NCI-H2171 (cell line): ENCODE results near the gene SNX33.
"Not testable (repeated sequence)": the region's sequence is repeated elsewhere in the genome, so short reads cannot be mapped to it uniquely, and the experiment has no call there.

Source experiments
- DNase-seq: peaks from one replicate; lab custom pipeline; 2025; lab: John Stamatoyannopoulos, UW

SNX33 gene, protein sequence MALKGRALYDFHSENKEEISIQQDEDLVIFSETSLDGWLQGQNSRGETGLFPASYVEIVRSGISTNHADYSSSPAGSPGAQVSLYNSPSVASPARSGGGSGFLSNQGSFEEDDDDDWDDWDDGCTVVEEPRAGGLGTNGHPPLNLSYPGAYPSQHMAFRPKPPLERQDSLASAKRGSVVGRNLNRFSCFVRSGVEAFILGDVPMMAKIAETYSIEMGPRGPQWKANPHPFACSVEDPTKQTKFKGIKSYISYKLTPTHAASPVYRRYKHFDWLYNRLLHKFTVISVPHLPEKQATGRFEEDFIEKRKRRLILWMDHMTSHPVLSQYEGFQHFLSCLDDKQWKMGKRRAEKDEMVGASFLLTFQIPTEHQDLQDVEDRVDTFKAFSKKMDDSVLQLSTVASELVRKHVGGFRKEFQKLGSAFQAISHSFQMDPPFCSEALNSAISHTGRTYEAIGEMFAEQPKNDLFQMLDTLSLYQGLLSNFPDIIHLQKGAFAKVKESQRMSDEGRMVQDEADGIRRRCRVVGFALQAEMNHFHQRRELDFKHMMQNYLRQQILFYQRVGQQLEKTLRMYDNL

DNA sequence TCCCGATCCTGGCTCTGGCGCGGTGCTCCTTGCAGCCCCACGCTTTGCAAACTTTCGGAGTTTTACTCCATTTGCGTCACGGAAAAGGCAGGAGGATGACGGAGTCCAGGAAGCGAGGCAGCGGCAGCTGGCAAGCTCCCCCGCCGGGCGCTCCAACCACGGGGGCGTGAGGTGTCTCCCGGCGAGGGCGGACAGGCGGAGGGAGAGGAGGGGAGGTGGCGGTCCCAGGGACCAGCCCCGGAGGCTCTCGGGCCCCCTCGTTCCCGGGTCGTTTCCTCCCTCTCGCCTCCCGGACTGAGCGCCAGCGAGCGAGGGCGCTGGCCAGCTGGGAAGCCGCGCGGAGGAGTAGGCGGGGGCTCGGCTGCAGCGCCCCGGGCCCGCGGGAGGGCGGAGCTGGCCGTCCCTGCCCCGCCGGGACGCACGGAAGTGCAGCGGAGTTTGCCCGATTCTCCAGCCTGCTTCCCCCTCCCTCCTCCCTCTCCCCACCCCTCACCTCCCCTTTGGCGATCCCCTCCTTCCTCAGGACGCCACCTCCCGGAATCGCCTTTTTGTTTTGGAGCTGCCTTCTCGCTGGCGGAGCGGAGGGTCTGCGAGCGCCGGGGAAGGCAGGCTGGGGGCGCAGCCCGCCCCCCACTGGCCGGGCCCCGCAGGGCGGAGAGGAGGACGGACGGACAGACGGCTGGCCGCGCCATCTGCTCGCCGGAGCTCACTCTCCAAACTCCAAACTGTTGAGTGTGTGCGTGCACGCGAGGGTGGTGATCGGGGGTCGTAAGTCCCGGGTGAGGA is at the start of gene SNX33:
Gene SNX33, plus strand, starts transcription at position 543 of the 786 bp plus-strand sequence. CDS start 1,191 bp downstream, outside the sequence.
- DNase-seq: peak; percentile 40

DNA sequence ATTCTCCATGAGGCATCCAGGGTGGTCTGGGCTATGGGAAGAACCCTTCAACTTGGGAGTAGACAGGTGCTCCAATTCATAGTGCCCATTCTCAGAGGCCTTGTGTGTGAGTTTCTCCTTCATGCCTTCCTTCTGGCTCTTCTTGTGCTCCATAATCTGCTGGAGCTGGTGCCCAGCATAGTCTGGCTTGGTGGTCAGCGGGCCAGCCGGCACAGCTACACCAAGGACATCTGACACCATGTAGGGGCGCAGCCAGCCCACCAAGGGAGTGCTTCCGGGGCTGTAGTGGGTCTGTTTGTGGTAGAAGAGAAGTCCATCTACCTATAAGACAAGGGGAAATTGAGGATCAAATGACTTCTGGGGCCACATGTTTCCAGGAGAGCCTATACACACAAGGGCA is 49.4 kb upstream of the SNX33 start:
- no peak for DNase-seq

DNA sequence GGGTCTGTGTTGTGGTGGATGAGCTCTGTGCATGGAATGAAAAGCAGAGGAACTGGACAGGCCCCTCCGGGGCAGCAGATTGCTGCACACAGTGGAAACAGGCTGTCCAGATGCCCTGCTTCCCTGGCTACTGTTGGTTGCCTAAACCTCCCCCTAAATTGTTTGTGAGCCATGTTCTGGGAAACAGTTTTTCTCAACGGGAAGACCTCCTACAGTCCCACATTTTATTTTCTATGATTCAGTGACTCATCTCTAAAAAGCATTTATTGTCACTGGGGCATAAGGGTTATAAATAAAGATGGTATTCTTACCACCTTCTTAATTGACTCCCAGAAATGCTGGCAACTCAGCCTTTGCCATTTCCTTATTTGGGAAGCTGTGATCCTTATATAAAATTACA is 48.3 kb upstream of the SNX33 start:
- DNase-seq: no peak

DNA sequence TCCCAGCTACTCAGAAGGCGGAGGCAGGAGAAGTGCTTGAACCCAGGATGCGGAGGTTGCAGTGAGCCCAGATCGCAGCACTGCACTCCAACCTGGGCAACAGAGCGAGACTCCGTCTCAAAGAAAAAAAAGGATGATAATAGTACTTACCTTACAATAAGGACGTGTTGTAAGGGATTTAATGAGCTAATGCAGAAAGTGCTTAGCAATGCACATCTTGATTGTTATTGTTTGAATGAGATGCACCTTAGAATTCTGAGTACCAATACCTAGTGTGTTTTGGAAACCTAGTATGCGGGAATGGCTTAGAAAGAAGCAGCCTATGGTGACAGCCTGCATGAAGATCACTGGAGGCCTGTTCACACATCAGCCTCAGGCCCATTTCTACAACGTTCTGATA is 41.7 kb upstream of the SNX33 start:
- no peak for DNase-seq

DNA sequence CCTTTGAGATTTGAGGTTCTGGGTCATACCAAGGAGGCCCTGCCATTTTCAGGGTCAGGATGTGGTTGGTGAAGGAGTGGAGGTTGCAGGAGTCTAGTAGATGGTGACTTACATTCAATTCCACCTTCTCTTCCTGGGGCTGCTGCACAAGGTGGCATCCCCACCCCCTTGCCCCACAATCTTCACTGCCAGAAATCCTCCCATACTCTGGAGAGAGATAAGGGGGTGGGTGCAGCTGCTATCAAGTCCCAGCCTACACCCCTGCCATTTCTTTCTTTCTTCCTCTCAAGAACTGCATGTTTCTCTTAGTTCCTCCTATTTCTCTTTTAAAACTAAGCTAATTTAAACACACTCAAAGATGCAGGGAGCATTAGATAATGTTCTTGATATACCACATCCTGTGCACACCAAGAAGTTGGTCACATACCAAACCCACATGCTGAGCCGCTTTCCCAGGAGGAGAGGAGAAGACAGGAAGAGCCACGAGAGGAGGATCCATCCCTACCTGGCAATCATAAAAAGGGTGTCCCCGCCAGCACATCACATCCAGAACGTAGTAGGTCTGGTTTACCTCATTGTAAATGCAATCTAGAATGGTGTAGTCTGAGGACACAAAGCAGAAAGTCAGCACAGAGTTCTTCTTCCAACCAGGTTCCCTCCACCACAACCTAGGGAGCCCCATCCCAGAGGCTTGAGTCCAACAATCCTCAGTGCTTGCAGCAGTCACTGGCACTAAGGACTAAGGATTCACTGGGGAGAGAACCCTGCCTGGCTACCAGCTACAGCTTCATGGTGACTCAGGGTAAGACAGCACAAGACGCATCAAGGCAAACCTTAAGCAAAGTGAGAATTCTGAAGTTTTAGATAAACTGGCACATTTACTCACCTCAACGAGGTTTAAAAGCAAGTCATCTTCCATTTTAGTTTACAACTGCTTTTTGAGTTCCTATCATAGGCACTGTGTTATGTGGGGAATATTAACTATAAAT is 40.7 kb upstream of the SNX33 start:
- no peak for DNase-seq

DNA sequence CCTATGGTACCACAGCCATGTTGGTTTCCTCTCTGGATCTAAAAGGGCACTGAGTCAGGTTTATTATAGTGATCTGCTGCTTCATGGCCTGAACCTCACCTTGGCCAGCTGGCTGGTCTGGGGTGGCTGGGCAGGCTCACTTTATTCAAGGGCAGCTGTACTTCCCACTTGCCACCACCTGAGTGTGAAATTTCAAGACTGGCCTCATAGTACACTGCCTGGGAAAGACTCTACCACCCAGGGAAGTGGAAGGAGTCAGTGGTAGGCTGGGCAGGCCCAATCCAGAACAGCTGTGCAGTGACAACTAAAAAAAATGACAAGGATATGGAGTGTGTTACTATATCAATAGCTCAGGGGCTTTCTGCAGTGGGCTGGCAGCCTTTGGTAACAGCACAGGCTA is 30.9 kb upstream of the SNX33 start:
- DNase-seq: no peak

DNA sequence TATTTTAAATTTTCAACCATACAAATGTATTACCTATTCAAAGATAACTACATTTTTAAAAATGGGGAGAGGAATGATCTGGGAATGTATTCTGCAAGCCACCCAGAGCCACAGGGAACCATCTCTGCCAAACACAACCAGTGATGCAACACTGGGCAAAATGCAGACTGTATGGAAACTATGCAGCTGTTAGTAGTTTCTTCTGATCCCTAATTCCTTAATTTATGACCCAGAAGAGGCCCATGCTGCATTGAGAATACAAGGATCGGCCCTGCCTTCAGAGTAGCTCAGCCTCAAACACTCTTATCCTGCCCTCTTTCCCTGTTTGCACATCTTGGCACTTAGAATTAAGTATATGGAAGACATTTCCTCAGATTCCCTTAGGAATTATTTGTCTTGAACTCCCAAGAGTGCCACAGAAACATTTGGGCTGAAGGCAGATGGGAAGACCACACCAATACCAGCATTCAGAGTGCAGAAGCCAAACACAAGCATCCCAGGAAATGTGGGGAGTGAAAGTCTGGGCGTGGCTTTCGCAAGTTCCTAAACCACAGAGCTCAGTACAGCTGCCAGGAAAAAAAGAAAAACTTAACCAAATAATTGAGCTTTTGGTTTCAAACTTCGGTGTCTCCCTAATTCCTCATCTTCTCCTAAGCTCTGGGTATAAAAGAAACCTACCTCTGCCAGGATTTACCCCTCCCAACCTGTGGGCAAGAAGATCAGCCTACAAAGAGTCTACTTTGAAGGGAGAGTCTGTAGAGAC is 27.5 kb upstream of the SNX33 start:
- DNase-seq: no peak

DNA sequence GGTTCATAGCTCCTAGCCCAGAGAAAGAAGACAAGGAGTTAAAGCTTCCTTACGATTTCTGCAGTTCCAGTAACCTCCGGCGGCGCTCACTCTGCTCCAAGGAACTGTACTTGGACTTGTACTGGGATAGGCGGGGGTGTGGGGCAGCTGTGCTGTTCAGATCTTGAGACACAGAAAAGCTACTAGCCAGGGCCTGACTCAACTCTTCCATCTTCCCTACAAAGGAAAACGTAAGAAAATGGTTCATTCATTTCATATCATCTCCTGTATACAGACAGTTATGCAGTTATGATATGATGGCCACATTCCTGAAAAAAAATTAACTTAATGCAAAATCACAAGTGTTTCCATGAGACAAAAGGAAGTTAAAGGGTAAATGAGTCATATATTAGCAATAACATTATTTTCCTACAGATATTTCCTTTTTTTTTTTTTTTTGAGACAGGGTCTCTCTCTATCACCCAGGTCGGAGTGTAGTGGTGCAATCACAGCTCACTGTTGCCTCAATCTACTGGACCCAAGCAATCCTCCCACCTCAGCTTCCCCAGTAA is 26.8 kb upstream of the SNX33 start:
- DNase-seq: no peak

DNA sequence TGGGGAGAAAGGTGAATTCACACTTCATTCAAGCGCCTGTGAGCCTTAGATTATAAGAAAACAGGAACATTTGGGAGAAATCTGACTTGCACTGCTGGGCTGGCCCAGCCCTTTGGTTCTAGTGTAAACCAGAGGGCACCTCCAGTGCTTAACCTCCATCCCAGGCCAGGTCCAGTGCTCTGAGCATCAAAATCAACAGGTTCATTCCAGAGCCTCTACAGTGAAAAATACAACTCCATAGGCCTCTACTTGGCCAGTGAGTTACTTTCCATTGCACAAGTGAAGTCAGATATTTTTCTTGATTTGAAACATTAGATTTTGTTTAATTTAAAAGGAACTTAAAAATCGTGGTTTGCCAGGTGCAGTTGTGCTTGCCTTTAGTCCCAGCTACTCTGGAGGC is 25.2 kb upstream of the SNX33 start:
- DNase-seq: no peak

DNA sequence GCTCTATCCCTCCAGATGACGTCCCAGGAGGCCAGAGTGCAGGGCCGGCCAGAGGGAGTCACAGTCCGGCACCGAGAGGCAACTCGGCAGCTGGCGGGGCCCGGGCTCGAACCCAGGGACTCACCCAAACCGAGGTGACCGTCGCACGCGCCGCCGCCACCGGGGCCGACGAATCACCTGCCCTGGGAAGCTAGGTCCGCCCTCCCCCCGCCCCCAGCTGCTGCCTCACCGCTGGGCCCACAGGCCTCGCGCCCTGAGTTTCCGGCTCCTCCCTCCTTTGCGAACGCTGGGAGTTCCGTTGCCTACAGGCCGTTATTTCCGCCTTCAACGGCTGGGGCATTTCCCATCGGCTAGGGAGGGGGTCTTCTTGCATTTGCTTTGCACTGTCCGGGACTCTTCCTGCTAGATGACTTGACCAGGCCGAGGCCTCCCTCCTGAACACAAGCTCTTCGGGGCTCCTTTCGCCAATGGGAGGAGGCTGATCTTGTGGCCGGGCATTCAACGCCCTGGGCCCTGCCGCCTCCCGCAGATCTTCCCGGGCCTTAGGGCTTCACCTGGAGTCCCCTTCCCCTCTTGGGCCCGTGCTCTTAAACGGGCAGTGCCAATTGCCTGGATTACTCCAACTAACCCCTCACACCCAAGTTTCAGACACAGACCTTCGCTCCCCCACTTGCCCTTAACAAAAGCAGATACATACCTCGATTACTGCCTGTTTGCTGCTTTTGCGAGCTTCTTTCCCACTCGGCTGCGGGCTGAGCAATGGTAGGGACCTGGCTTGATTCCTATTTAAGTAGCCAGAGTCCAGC is 22.0 kb upstream of the SNX33 start, which contains the start of gene SNUPN:
Gene SNUPN, minus strand, starts transcription at position 184 of the 806 bp plus-strand sequence. CDS start 4,674 bp downstream, outside the sequence.
- DNase-seq: peak; percentile 91

DNA sequence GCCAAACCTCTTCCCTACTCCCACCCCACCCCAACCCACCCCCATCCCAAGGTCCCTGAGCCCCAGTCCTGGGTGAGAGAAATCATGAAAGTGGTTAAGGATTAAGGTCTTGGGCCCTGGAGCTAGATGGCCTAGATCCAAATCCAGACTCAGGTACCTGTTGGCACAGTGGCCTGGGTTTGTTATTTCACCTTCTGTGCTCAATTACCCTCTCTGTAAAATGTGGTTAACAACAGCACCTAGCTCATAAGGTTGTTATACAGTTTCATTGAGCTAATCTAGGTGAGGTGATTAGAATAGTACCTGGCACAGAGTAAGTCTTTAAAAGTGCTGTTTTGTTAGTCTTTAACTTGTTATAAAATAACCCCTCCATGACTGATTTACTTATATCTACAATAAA is 15.8 kb upstream of the SNX33 start:
- DNase-seq: no peak

DNA sequence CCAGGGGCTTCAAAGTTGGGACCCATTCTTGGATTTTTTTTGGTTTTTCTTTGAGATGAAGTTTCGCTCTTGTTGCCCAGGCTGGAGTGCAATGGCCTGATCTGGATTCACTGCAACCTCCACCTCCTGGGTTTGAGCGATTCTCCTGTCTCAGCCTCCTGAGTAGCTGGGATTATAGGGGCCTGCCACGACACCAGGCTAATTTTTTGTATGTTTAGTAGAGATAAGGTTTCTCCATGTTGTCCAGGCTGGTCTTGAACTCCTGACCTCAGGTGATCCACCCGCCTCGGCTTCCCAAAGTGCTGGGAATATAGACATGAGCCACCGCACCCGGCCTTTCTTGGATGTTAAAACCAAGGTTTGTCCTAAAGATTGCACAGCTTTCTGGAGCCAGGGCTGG is 13.8 kb upstream of the SNX33 start:
- DNase-seq: not testable (repeated sequence)

DNA sequence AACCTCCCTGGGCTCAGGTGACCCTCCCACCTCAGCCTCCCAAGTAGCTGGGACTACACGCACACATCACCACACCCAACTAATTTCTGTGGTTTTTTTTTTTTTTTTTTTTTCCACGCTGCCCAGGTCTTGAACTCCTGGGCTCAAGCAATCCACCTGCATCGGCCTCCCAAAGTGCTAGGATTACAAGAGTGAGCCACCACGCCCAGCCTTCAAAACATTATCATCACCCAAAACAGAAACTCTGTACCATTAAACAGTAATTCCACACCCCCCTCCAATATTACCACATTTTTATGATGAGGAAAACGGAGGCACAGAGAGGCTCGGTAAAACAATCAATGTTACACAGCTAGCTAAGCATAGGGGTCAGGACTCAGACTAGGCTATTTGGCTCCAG is 11.7 kb upstream of the SNX33 start:
- DNase-seq: no peak

DNA sequence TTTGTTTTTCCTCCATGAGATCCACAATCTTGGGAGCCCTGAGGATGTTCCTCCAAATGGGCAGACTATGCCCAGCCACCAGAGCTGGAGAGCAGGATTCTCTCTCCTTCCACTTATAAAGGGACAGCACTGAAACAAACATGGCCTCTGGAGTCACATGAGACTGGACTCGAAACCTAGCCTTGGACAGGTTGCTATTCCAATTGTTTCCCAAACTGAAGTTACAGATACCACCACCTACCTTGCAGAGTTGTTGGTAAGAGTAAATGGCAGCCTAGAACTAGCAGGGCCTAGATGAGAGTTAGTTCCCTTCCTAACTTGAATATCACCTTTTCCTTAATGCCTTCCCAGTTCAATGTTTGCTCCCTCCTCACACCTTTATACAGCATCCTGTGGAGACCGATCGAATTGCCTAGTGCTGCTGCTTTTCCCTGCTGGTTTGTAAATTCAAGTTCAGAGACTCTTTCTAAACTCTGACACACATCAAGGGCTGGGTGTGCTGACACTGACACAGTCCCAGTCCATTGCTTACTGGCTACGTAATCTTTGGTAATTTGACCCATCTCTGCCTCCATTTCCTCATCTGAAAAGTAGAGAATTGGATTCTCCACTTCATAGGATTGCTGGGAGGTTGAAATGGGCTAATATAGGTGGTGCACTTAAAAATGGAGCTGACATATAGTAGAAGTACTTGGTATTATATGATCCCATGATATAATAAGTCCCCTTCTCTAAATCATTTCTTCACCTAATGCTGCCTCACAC is 10.3 kb upstream of the SNX33 start:
- DNase-seq: no peak

DNA sequence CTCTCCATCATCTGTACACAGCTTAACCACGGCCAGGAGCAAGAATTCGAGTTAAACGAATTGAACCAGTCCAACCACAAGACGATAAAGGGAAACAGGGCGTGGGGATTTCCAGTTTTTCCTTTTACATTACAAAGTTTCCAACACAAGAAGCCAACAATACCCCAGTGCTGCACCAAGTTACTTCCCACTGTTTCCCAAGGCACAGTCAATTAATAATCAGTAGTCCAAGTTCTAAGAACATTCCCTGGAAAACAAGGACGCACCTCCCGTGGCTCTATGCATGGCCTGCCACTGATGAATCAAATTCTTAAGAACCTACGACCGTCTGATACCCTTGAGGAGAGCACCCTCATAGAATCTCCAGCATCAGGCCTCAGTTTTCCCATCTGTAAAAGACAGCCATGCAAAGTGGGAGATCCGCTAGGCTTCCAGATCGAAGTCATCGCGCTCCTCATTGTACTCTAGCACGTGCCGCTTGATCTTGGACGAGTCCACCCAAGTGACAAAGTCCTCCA is 8.5 kb upstream of the SNX33 start:
- DNase-seq: no peak

DNA sequence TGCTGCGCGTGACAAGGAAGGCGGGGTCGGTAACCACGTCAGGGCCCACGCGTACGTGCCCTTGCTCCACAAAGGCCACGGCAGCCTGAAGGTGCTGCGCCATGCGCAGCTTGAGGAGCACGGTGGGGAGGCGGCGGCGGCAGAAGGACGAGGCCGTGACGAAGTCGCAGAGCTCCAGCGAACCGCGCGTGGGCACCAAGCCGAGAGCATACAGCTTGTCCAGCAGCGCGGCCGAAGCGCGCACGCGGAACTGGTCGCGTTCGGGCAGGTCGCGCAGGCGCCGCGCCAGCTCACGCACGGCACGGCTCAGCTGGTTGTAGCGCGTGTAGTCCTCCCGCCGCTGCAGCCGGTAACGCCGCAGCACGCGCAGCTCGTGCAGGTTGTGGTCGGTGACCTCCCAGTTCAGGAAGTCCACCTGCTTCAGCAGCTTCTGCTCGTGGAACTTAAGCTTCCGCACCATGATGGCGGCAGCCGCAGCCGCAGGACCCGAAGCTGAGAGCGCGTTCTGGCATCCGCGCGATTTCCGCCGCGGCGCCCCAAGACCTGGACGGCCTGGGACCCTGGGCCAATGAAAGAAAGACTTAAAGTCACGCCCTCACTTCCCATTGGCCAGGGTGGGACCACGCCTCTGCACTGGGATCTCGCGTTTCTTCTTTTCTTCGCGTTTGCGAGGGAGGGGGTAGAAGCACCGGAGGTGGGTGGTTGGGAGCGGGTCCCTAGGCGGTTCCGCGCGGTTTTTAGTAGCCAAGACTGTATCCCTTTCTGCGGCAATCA is 7.8 kb upstream of the SNX33 start, which contains the start of gene IMP3:
Gene IMP3, minus strand, starts transcription at position 516 of the 774 bp plus-strand sequence. Its CDS starts 56 bp downstream, at position 460.
- peak; percentile 98 for DNase-seq

DNA sequence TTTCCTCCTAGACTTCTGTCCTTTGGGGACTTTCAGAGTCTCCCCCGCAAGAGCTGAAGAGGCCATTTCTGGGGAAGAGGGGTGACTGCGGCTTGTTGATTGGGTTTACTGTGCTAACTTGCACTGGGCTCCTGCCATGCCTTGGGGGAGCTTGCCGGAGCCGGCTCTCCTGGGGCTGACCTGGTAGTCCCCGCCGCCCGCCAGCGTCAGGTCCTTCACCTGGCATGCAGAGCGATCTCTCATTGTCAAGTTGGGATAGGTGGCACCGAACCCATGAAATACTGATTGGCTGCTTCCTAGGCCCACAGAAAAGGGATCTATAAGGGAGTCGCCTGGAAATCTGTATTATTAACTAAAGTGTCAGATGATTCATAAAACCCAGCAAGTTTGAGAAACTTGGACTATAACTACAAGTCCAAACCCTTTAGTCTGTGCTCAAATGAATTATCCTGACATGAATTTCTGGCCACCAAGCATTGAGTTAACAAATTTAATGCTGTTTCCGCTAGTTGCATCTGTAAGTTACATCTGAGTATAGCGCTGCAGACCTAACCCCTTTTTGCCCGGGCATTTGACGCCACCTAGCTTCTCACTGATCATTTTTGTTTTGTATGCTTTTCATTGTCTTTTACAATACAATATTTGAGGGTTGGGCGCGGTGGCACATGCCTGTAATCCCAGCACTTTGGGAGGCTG is 7.1 kb upstream of the SNX33 start:
- peak; percentile 44 for DNase-seq
